ENCODE data around the gene RNF213.

RNF213 gene

GRCh38 chr17:80381416-80381923 is 120.8 kb downstream of the RNF213 start:
- TF ChIP-seq REST (IDR thresholded peaks at IDR 0.05; ENCODE audit: insufficient read depth in 1 of 2, low read depth in 2 of 2, low read length in 2 of 2) (no peak), POLR2AphosphoS5 (IDR thresholded peaks at IDR 0.05; ENCODE audit: low read depth, low read length) (no peak), FOXP2 (optimal IDR thresholded peaks at IDR 0.05; ENCODE audit: borderline replicate concordance, extremely low read depth, extremely low read length, insufficient read depth) (no peak), SIN3A (IDR thresholded peaks at IDR 0.05; ENCODE audit: borderline replicate concordance, insufficient read depth, low read length) (no peak), TAF1 (IDR thresholded peaks at IDR 0.05; ENCODE audit: borderline replicate concordance, insufficient read depth, low read length) (no peak)

GRCh38 chr17:80382446-80382845 is 121.8 kb downstream of the RNF213 start:
- TF ChIP-seq TAF1 (IDR thresholded peaks at IDR 0.05; ENCODE audit: borderline replicate concordance, insufficient read depth, low read length) (no peak), SIN3A (IDR thresholded peaks at IDR 0.05; ENCODE audit: borderline replicate concordance, insufficient read depth, low read length) (no peak), FOXP2 (optimal IDR thresholded peaks at IDR 0.05; ENCODE audit: borderline replicate concordance, extremely low read depth, extremely low read length, insufficient read depth) (no peak), POLR2AphosphoS5 (IDR thresholded peaks at IDR 0.05; ENCODE audit: low read depth, low read length) (no peak), REST (IDR thresholded peaks at IDR 0.05; ENCODE audit: insufficient read depth in 1 of 2, low read depth in 2 of 2, low read length in 2 of 2) (no peak)

- TF ChIP-seq SIN3A (IDR thresholded peaks at IDR 0.05; ENCODE audit: borderline replicate concordance, insufficient read depth, low read length) (no peak), TAF1 (IDR thresholded peaks at IDR 0.05; ENCODE audit: borderline replicate concordance, insufficient read depth, low read length) (no peak), FOXP2 (optimal IDR thresholded peaks at IDR 0.05; ENCODE audit: borderline replicate concordance, extremely low read depth, extremely low read length, insufficient read depth) (no peak), REST (IDR thresholded peaks at IDR 0.05; ENCODE audit: insufficient read depth in 1 of 2, low read depth in 2 of 2, low read length in 2 of 2) (no peak), POLR2AphosphoS5 (IDR thresholded peaks at IDR 0.05; ENCODE audit: low read depth, low read length) (no peak)
Measured at GRCh38 chr17:80382956-80383355, 122.3 kb downstream of the RNF213 start.

GRCh38 chr17:80384078-80384960 is 123.7 kb downstream of the RNF213 start:
- TF ChIP-seq FOXP2 (optimal IDR thresholded peaks at IDR 0.05; ENCODE audit: borderline replicate concordance, extremely low read depth, extremely low read length, insufficient read depth), result no peak
- TF ChIP-seq SIN3A (IDR thresholded peaks at IDR 0.05; ENCODE audit: borderline replicate concordance, insufficient read depth, low read length), result no peak
- TF ChIP-seq POLR2AphosphoS5 (IDR thresholded peaks at IDR 0.05; ENCODE audit: low read depth, low read length), result no peak
- no peak for TF ChIP-seq REST (IDR thresholded peaks at IDR 0.05; ENCODE audit: insufficient read depth in 1 of 2, low read depth in 2 of 2, low read length in 2 of 2)
- no peak for TF ChIP-seq TAF1 (IDR thresholded peaks at IDR 0.05; ENCODE audit: borderline replicate concordance, insufficient read depth, low read length)

All from PFSK-1 (cell line).